ENCODE data around the gene XAB2. TPM values are rescaled to one million over a fixed set of nuclear protein-coding genes. Genes with fewer than 3 reads are reported as not detected.
"Not testable (repeated sequence)": the region's sequence is repeated elsewhere in the genome, so short reads cannot be mapped to it uniquely, and the experiment has no call there.

XAB2 gene
- total RNA-seq, 2 experiments from 2014 or later: 42.3 to 44.8 TPM

DNA sequence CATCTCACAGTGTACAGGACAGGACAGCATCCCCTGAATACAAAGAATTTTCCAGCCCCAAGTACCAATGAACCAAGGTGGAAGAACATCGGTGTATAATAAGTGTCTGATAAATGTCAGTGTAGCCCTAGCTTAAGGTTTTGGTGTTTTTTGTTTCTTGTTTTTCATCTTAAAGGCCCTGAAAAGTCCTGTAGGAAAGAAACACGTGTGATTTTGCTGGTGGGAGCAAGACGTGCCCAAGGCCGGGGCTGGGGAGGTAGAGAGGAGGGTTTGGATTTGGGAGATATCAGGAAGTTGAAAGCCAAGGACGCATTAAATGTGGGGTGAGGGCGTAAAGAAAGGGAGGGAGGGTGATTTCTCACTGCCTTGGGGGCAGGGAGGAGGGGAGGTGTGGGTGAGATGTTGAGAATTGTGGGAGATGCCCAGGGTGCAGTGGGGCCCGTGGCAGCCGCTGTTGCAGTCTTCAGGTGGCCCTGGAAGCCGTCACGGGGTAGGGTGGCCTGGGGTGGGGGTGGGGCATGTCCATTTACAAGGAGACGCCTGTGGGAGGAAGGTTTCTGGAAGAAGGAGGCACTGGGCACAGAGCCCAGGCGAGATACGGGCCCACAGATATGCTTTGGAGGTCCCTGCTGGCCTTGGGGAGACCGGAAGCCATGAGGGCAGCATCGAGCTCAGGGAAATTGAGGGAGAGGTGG, 27.0 kb downstream of the XAB2 start:
- ChIA-PET POLR2A (no interaction called here), CTCF (no interaction called here)

DNA sequence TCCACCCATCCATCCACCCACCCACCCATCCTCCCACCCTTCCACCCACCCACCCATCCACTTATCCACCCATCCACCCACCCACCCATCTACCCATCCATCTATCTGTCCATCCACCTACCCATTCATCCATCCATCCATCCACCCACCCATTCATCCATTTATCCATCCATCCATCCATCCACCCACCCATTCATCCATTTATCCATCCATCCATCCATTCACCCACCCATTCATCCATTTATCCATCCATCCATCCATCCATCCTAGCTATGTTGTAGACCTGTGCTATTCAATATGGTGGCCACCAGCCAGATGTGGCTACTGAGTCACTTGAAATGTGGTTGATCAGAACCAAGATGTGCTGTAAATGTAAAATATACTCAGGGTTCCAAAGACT, 28.6 kb downstream of the XAB2 start:
- ChIA-PET CTCF (no interaction called here), POLR2A (no interaction called here)

DNA sequence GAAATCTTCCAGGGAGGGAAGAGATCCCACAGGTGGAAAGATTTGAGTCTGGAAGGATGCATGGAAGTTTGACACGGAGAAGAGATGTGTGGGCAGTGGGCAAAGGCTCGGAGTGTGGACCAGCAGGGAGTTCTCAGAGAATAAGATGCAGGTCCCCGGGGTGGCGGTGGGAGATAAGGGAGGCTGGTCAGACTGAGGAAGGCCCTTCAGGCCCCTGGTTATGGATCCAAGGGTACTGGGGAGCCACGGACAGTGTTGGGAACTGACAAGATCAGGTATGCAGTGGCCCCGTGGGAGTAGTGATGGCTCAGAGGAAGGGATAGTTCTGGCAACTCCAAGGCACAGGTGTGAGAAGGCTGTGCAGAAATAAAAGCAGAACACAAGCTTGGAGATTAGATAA, 31.2 kb downstream of the XAB2 start:
- POLR2A ChIA-PET: no interaction called here
- CTCF ChIA-PET: no interaction called here

DNA sequence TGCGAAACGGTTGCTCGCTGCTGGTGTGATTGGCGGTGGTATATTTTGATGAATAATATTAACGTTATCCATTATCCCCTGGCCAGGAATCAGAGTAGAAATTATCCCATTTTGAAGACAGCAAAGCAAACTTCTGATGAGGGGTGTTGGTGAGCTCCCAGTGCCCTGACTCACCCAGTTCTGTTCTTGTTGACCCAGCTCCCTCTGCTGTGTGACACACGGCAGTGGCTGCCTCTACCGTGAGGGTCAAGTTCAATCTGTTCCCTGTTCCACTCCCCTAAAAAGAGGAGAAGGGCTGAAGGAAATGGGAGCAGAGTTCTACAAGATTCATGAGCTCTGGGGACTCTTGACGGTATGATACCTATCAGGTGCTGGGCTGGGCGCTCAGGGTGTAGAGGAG, 31.7 kb downstream of the XAB2 start:
- CTCF ChIA-PET: interaction anchor here (1.1 kb wide), 1 partner anchor 29 kb away, joined by 3 read pairs; no protein-coding TSS in a partner anchor
- POLR2A ChIA-PET: no interaction called here

DNA sequence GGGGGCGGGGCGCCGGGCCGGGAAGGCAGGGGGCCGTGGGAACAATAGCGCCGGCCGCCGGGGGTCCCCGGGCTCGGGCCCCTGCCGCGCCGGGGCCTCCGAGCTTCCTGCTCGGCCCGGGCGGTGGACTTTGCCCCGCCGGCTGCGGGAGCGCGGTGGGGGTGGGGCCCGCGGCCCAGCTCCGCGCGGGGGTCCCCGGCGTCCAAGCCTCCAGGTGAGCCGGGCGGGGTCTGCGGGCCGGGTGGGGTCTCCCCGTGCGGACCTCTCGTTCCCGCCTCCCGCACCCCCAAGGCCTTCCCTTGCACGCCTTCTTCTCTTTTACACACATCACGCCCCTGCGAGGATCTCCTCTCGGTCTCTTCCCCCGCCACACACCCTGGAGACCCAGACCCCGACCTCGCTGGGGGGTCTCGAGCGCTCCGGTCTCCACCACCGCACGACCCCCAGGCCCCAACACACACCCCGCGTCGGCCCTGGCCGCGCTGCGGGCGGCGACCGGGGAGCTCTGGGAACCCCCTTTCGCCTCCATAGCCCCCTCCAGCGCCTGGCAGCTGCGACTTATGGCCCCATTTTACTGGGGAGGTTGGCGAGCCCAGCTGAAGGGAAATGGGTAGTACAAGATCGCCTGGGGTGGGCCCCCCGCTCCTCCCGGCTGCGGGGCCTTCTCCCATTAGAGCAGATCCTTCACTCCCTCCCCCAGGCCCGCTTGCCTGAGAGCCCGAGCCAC, 33.0 kb downstream of the XAB2 start:
- POLR2A ChIA-PET: interaction anchor here (0.6 kb wide), 1 partner anchor 69 kb away, joined by 4 read pairs; no protein-coding TSS in a partner anchor
- CTCF ChIA-PET: interaction anchor here (1.1 kb wide), 2 partner anchors 11 to 28 kb away, joined by 3 read pairs; no protein-coding TSS in a partner anchor

DNA sequence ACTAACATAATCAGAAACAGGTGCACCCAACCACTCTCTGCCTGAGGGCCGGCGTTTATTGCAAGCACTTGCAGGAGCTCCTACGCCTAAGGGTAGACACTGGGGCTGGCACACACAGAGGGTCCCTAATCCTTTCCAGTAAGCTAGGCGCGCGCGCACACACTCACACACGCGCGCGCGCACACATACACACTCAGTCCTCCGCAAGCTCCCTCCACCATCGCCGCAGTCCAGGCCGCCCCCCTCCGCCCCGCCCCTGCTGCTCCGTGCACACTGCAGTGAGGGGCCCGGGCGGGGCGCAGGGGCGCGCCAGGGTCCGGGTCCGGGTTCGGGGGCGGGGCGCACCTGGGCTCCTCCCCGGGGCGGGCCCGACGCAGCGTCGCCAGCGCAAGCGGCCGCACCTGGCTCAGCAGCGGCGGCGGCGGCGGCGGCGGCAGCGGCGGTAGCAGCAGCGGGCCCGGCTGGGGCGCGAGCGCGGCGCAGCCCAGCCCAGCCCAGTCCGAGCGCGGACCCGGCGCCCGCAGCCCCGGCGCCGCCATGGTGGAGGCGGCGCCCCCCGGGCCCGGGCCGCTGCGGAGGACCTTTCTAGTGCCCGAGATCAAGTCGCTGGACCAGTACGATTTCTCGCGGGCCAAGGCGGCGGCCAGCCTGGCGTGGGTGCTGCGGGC, 33.7 kb downstream of the XAB2 start, which contains the start of gene CAMSAP3:
Gene CAMSAP3 (plus strand): TSS at position 398 of the 668 bp plus-strand sequence. CDS start 140 bp downstream, at position 538.
- ChIA-PET CTCF (no interaction called here), POLR2A (no interaction called here)

DNA sequence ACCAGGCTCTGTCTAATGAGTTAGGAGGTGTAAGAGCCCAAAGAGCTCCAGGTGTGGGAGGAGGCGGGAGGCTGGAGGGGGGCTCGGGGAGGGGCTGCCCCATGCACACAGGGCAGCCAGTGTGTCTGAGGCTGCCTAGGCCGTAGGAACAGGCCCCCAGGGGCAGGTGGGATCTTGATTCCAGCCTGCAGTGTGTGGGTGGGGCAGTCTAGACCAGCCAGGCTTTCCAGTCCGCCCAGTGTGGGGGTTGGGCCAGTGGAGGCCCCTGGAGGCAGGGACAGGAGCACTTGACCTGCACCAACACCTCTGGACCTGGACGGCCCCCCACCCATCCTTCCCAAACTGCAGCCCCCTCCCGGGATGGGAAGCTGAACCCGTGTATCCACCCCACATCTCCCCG, 39.1 kb downstream of the XAB2 start:
- ChIA-PET POLR2A (no interaction called here), CTCF (no interaction called here)

DNA sequence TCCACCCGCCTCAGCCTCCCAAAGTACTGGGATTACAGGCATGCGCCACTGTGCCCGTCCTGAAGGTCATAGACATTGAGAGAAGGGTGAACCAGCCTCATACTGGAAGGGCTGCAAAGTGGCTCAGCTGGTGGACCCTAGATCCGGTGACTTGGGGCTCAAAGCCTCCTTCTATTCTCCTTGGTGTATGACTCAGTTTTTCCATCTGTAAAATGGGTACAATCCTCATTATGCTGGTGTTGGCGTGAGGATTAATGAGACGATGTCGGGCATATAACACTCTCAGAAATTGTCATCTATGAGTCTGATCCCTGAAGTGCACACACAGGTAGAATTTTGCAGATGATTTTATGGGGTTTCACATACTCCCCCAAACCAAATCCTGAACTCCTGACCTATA, 39.5 kb downstream of the XAB2 start:
- CTCF ChIA-PET: no interaction called here

DNA sequence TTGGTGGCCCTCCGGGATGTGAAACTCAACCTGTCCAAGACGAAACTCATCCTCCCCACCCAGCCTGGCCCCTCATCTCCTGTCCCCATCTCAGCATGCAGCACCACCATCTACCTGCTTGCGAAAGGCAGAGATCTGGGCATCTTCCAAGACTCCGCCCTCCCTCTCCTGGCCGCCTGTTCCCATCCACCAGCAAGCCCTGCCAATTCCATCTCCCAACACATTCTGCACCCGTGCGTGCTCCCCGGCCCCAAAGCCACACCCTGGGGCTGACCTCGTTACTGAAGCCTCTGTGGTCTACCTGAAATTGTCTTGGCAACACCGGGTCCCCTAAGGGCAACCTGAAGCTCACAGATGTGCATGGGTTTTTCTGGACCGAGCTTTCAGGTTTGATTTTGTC, 46.9 kb downstream of the XAB2 start:
- CTCF ChIA-PET: interaction anchor here (1.4 kb wide), 1 partner anchor 14 kb away, joined by 3 read pairs; no protein-coding TSS in a partner anchor
- POLR2A ChIA-PET: no interaction called here

More for the DNA sequence above, 39.5 kb downstream of the XAB2 start:
- POLR2A ChIA-PET: no interaction called here

DNA sequence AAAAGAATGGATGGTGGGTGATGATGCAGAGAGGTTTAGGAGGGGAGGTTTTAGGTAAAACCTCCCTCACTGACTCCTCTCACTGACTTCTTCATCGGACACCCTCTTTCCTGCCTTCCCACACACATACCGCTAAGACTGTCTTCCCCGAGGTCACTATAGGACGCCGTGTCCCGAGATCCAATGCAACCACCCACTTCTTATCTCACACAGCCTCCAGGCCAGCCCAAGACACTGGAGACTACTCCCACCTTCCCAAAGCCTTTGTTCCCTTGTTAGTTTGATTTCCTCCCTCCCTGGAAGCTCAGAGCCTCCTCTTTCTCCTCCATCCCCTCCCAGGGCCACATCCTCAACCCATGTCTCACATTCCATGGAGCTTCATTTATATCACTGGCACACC, 50.2 kb downstream of the XAB2 start:
- CTCF ChIA-PET: interaction anchor here (1.4 kb wide), 1 partner anchor 11 kb away, joined by 3 read pairs; no protein-coding TSS in a partner anchor
- POLR2A ChIA-PET: no interaction called here

DNA sequence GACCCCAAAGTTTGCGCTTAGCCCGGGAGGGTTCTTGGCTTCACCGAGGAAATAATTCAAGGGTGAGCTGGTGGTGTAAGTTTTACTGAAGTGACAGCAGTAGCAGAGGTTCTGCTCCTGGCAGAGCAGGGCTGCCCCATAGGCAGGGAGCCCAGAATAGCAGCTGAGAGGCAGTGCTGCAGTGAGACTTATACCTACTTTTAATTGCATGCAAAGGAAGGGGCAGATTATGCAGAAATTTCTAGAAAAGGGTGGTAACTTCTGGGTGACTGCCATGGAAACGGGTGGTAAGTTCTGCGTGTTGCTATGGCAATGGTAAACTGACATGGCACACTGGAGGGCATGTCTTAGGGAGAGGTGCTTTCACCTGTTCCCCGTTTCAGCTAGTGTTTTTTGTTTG, 51.2 kb downstream of the XAB2 start:
- CTCF ChIA-PET: interaction anchor here (0.6 kb wide), 1 partner anchor 198 kb away, joined by 4 read pairs; no protein-coding TSS in a partner anchor
- POLR2A ChIA-PET: no interaction called here

DNA sequence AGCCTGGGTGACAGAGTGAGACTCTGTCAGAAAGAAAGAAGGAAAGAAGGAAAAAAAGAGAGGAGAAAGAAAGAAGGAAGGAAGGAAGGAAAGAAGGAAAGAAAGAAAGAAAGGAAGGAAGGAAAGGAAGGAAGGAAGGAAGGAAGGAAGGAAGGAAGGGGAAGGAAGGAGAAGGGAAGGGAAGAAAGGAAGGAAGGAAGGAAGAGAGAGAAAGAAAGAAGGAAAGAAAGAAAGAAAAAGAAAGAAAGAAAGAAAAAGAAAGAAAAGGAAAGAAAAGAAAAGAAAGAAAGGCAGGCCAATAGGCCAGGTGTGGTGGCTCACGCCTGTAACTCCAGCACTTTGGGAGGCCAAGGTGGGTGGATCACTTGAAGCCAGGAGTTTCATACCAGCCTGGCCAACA, 51.9 kb downstream of the XAB2 start:
- POLR2A ChIA-PET: interaction anchor here (0.6 kb wide), 1 partner anchor 10 kb away, joined by 5 read pairs; no protein-coding TSS in a partner anchor
- CTCF ChIA-PET: not testable (repeated sequence)

DNA sequence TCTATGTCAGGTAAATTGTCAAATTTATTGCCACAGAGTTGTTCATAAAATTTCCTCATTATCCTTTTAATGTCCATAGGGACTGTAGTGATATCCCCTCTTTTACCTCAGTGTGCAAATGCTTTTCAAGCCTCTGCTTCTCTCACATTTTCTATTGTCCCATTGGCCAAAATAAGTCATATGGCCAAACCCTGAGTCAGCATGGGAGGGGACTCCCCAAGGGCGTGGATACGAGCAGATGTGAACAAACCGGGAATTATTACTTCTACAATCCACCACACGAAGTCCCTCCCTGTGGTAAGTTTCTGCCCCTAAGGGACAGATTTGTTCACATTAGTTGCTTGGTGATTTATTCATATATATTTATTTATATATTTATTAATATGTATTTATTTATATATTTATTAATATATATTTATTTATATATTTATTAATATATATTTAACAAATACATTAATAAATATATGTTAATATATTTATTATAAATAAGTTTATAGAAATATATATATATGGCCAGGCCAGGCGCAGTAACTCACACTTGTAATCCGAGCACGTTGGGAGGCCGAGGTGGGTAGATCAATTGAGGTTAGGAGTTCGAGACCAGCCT, 53.8 kb downstream of the XAB2 start:
- CTCF ChIA-PET: no interaction called here
- POLR2A ChIA-PET: no interaction called here

DNA sequence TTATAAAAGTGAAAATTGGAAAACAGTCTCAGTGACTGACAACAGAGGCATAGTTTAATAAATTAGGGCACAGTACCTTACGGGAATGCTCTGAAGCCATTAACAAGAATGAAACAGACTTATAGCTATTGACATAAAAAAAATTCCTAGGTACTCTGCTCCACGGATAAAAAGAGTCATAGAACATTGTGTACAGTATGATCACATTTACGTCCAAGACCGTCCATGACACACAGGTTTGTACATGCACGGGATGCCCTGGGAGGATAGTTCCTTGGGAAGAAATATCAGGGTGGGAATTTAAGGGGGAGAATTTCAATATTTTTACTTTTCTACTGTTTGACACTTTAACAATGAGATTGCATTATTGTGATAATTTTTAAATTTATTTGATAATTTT, 58.6 kb downstream of the XAB2 start:
- CTCF ChIA-PET: no interaction called here

More for the DNA sequence above, 58.6 kb downstream of the XAB2 start:
- POLR2A ChIA-PET: no interaction called here

Other genes with a start within 250 kb of the XAB2 start
- gene PEX11G, start 140.5 kb downstream of the XAB2 start, total RNA-seq: 1 to 10 TPM in 1 of 2 experiments, under 1 TPM in 1; 0.67 to 1.3 TPM
- 1 to 10 TPM; 8.9 to 9.0 TPM for gene ZNF358, start 113.4 kb downstream of the XAB2 start, total RNA-seq
- 10 to 100 TPM; 17.7 to 18.8 TPM for gene MCOLN1, start 106.9 kb downstream of the XAB2 start, total RNA-seq
- 100 to 1,000 TPM; 114 to 115 TPM for gene PNPLA6, start 93.8 kb downstream of the XAB2 start, total RNA-seq
- under 1 TPM; 0.34 to 0.69 TPM for gene CAMSAP3, start 33.7 kb downstream of the XAB2 start, total RNA-seq
- 100 to 1,000 TPM in 1 of 2 experiments, 10 to 100 TPM in 1; 99.2 to 100 TPM for gene PET100, start 248 bp upstream of the XAB2 start, total RNA-seq
- not detected for gene PCP2, start 4.2 kb upstream of the XAB2 start, total RNA-seq
- 10 to 100 TPM; 69.2 to 73.5 TPM for gene STXBP2, start 7.6 kb upstream of the XAB2 start, total RNA-seq
- not detected for gene RETN, start 39.5 kb upstream of the XAB2 start, total RNA-seq
- gene MCEMP1, start 47.5 kb upstream of the XAB2 start, total RNA-seq: not detected
- gene TRAPPC5, start 51.3 kb upstream of the XAB2 start, total RNA-seq: 10 to 100 TPM; 71.1 to 73.2 TPM
- 1 to 10 TPM; 1.8 to 2.5 TPM for gene FCER2, start 72.6 kb upstream of the XAB2 start, total RNA-seq
- not detected for gene CLEC4G, start 102.6 kb upstream of the XAB2 start, total RNA-seq
- gene CD209, start 118.0 kb upstream of the XAB2 start, total RNA-seq: not detected
- gene CLEC4M, start 133.7 kb upstream of the XAB2 start, total RNA-seq: not detected
- gene EVI5L, start 200.7 kb upstream of the XAB2 start, total RNA-seq: 1 to 10 TPM; 5.3 to 6.0 TPM
- gene PRR36, start 244.8 kb upstream of the XAB2 start, total RNA-seq: under 1 TPM; 0.06 to 0.17 TPM

Measured in activated CD8-positive, alpha-beta memory T cell treated with anti-CD3 and anti-CD28 coated beads for 36 hours (primary cell).